Osteocyte (in vitro differentiated cells): ENCODE measurements around the gene TBXA2R. TPM values are rescaled to one million over a fixed set of nuclear protein-coding genes. Genes with fewer than 3 reads are reported as not detected.
"Not testable (repeated sequence)": the region's sequence is repeated elsewhere in the genome, so short reads cannot be mapped to it uniquely, and the experiment has no call there.

Source experiments
- DNase-seq: peaks from one replicate; pipeline ENCODE4 v3.0.0; 2021; ENCODE audit warnings: mixed read lengths; ENCODE audit not compliant: unreplicated experiment; ENCODE audit errors: extremely low spot score
- H3K27ac Mint-ChIP-seq: one replicate; pipeline ENCODE4 v1.8.0; 2021; ENCODE audit warnings: mild to moderate bottlenecking, mixed read lengths; ENCODE audit not compliant: unreplicated experiment
- H3K27me3 Mint-ChIP-seq: one replicate; pipeline ENCODE4 v1.8.0; 2021; ENCODE audit warnings: mixed read lengths; ENCODE audit not compliant: unreplicated experiment
- H3K36me3 Mint-ChIP-seq: one replicate; pipeline ENCODE4 v1.8.0; 2021; ENCODE audit warnings: mixed read lengths; ENCODE audit not compliant: unreplicated experiment
- H3K4me1 Mint-ChIP-seq: one replicate; pipeline ENCODE4 v1.8.0; 2021; ENCODE audit warnings: mixed read lengths; ENCODE audit not compliant: unreplicated experiment
- H3K4me3 Mint-ChIP-seq: one replicate; pipeline ENCODE4 v1.8.0; 2021; ENCODE audit warnings: mild to moderate bottlenecking, moderate library complexity, mixed read lengths; ENCODE audit not compliant: unreplicated experiment
- H3K9me3 Mint-ChIP-seq: one replicate; pipeline ENCODE4 v1.8.0; 2021; ENCODE audit warnings: mixed read lengths; ENCODE audit not compliant: unreplicated experiment
- CTCF ChIP-seq: fragments of 200-600 bp; sonication (generic); IDR thresholded peaks from 2 replicates; pipeline ENCODE4 v1.5.0; 2021; ENCODE audit warnings: antibody characterized with exemption, mild to moderate bottlenecking, moderate library complexity
- total RNA-seq: library from RNA; stranded (reverse); gene quantifications from 2 replicates; pipeline ENCODE4 v1.2.1, GENCODE V29; 2021

Gene TBXA2R
- total RNA-seq, 1 donor from 2014 or later = 0.30 TPM

- peaks cover 9% of the 10 kb centered on the region for H3K36me3 Mint-ChIP-seq
- DNase-seq = no peak
- no peak for TF ChIP-seq CTCF
- H3K9me3 Mint-ChIP-seq = no peaks in the 10 kb centered on the region
- H3K27me3 Mint-ChIP-seq = no peaks in the 10 kb centered on the region
- peaks cover 15% of the 10 kb centered on the region for H3K4me1 Mint-ChIP-seq
- H3K27ac Mint-ChIP-seq = peak within 1 kb of the TSS; percentile 68
- H3K4me3 Mint-ChIP-seq = peak within 1 kb of the TSS; percentile 78
Observed at GRCh38 chr19:3572855-3573161, 33.9 kb downstream of the TBXA2R start, which contains the start of gene HMG20B. TSS of gene HMG20B (plus strand) at chr19:3572944. CDS start at chr19:3573310, 366 bp downstream.

- peak; percentile 100 for DNase-seq
- H3K4me3 Mint-ChIP-seq = peak overlapping the region; percentile 76
- no peaks in the 10 kb centered on the region for H3K9me3 Mint-ChIP-seq
- TF ChIP-seq CTCF = no peak
- peaks cover 15% of the 10 kb centered on the region for H3K4me1 Mint-ChIP-seq
- peak overlapping the region; percentile 68 for H3K27ac Mint-ChIP-seq
- peaks cover 9% of the 10 kb centered on the region for H3K36me3 Mint-ChIP-seq
- no peaks in the 10 kb centered on the region for H3K27me3 Mint-ChIP-seq
Observed at GRCh38 chr19:3572132-3572854, 34.4 kb downstream of the TBXA2R start.

GRCh38 chr19:3570606-3571011 lies 36.1 kb downstream of the TBXA2R start:
- H3K27me3 Mint-ChIP-seq = no peaks in the 10 kb centered on the region

GRCh38 chr19:3570042-3570441 lies 36.6 kb downstream of the TBXA2R start:
- H3K4me3 Mint-ChIP-seq, H3K27ac Mint-ChIP-seq, H3K9me3 Mint-ChIP-seq, H3K27me3 Mint-ChIP-seq, DNase-seq, H3K36me3 Mint-ChIP-seq: not testable (repeated sequence)
- peaks cover 22% of the 10 kb centered on the region for H3K4me1 Mint-ChIP-seq

More at GRCh38 chr19:3570606-3571011, 36.1 kb downstream of the TBXA2R start:
- Mint-ChIP-seq H3K9me3 (no peaks in the 10 kb centered on the region), H3K27ac (peak overlapping the region; percentile 36), H3K36me3 (peaks cover 9% of the 10 kb centered on the region), H3K4me3 (no peak overlapping the region), H3K4me1 (peaks cover 21% of the 10 kb centered on the region)
- TF ChIP-seq CTCF = no peak
- no peak for DNase-seq

GRCh38 chr19:3565139-3565538 lies 41.5 kb downstream of the TBXA2R start:
- Mint-ChIP-seq H3K9me3 (no peaks in the 10 kb centered on the region), H3K27me3 (no peaks in the 10 kb centered on the region), H3K4me1 (peaks cover 14% of the 10 kb centered on the region), H3K27ac (peak overlapping the region; percentile 73), H3K4me3 (no peak overlapping the region), H3K36me3 (no peaks in the 10 kb centered on the region)
- DNase-seq = no peak
- TF ChIP-seq CTCF = no peak
